K562 (cell line): ENCODE data around the gene COL13A1.

Source experiments
- EP300 ChIP-seq: IDR thresholded peaks from 2 replicates; pipeline ENCODE4 v1.6.1; 2012; ENCODE audit warnings: low read length, improper control_type of control experiment
- FOXK2 ChIP-seq, 2 experiments: fragments of 450-650 bp; IDR thresholded peaks in 1 of 2; conservative IDR thresholded peaks in 1 of 2; 2 replicates each; pipeline ENCODE4 v1.6.1; 2016; ENCODE audit warnings: low read depth in 2 of 2, mild to moderate bottlenecking in 1 of 2
- MEIS2 ChIP-seq: fragments of 450-650 bp; IDR thresholded peaks from 2 replicates; pipeline ENCODE4 v1.6.1; 2014; ENCODE audit warnings: mild to moderate bottlenecking; ENCODE audit not compliant: partially characterized antibody
- MTA3 ChIP-seq: fragments of 450-650 bp; formaldehyde crosslinking; IDR thresholded peaks from 2 replicates; pipeline ENCODE4 v1.6.1; 2017; ENCODE audit warnings: mild to moderate bottlenecking, borderline replicate concordance
- MXI1 ChIP-seq: IDR thresholded peaks from 2 replicates; pipeline ENCODE4 v1.6.1; 2011; ENCODE audit warnings: low read depth, mild to moderate bottlenecking, improper control_type of control experiment, low read length
- MYC ChIP-seq, 2 experiments: fragments of 250-450 bp in 1 of 2; sonication (Bioruptor Pico) in 1 of 2; IDR thresholded peaks; 2 replicates each; pipeline versions ENCODE4 v1.5.1 to v1.6.1; 2012 to 2021; ENCODE audit warnings: low read depth in 2 of 2, borderline replicate concordance in 1 of 2, improper control_type of control experiment in 1 of 2, low read length in 1 of 2, mild to moderate bottlenecking in 1 of 2, moderate library complexity in 1 of 2
- RAD21 ChIP-seq, 2 experiments: fragments of 250-450 bp in 1 of 2; fragments of 450-650 bp in 1 of 2; sonication (Bioruptor Pico) in 1 of 2; formaldehyde crosslinking in 1 of 2; IDR thresholded peaks in 1 of 2; conservative IDR thresholded peaks in 1 of 2; 2 replicates each; pipeline versions ENCODE4 v1.4.0 to v1.8.0; 2020 to 2022; ENCODE audit warnings: mild to moderate bottlenecking in 2 of 2, moderate library complexity in 1 of 2
- RNF219 ChIP-seq: fragments of 250-450 bp; sonication (Bioruptor Pico); IDR thresholded peaks from 2 replicates; pipeline ENCODE4 v1.5.0; 2022; ENCODE audit warnings: mild to moderate bottlenecking
- SIN3A ChIP-seq, 2 experiments: fragments of 150-350 bp in 1 of 2; IDR thresholded peaks; 2 replicates each; pipeline ENCODE4 v1.6.1; 2011 to 2016; ENCODE audit warnings: borderline replicate concordance in 2 of 2, low read depth in 2 of 2, low read length in 2 of 2, mild to moderate bottlenecking in 2 of 2, moderate library complexity in 2 of 2; ENCODE audit not compliant: control insufficient read depth in 1 of 2
- SOX6 ChIP-seq: fragments of 450-650 bp; IDR thresholded peaks from 2 replicates; pipeline ENCODE4 v1.6.1; 2014; ENCODE audit warnings: mild to moderate bottlenecking
- STAG1 ChIP-seq: sonication (generic); formaldehyde crosslinking; IDR thresholded peaks from 2 replicates; pipeline ENCODE4 v1.5.0; 2020; ENCODE audit warnings: missing genetic modification reagents, borderline replicate concordance

DNA sequence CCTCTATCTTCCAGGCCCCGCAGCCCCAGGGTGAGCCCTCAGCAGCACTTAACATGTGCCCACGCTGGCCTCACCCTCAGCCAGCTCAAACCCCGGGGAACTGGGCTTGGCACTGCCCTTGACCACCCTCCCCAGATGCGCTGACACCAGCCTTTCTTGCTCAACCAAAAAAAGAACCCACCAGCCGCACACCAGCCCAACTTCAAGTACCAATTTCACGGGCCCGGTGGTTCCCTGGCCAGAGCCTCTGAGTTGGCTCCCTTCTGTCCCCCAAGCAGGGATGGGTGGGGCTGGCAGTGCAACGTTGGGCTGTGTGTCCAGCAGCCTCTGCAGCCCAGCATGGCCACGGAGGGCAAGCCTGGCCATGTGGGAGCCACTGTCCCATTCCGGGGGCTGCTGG, 96.3 kb downstream of the COL13A1 start:
- TF ChIP-seq FOXK2 (conservative IDR thresholded peaks at IDR 0.05 in 1 of 2, IDR thresholded peaks at IDR 0.05 in 1 of 2; ENCODE audit: low read depth in 2 of 2) (no peak), MTA3 (no peak), RNF219 (CRISPR knock-in tag) (no peak), EP300 (no peak), SOX6 (no peak), SIN3A (IDR thresholded peaks at IDR 0.05; ENCODE audit: borderline replicate concordance in 2 of 2, control insufficient read depth in 1 of 2, low read depth in 2 of 2, low read length in 2 of 2) (no peak), STAG1 (CRISPR knock-in tag) (no peak), RAD21 (CRISPR knock-in tag; conservative IDR thresholded peaks at IDR 0.05 in 1 of 2, IDR thresholded peaks at IDR 0.05 in 1 of 2) (no peak), MEIS2 (no peak), MYC (IDR thresholded peaks at IDR 0.05; ENCODE audit: low read depth, low read length) (no peak), MYC (CRISPR knock-in tag; IDR thresholded peaks at IDR 0.05; ENCODE audit: borderline replicate concordance, low read depth) (no peak), MXI1 (no peak)
